Activated CD4-positive, alpha-beta T cell treated with anti-CD3 and anti-CD28 coated beads, Interleukin-2, amount 50 U/mL, for 24 hours (primary cell): Measurements from ENCODE around the gene TRPM2.

Source experiments
- DNase-seq, 2 donors: peaks; one replicate each; pipeline ENCODE4 v3.0.0-alpha.2; 2020; ENCODE audit warnings: low read depth in 1 of 2, low spot score in 1 of 2

The TRPM2 gene

DNA sequence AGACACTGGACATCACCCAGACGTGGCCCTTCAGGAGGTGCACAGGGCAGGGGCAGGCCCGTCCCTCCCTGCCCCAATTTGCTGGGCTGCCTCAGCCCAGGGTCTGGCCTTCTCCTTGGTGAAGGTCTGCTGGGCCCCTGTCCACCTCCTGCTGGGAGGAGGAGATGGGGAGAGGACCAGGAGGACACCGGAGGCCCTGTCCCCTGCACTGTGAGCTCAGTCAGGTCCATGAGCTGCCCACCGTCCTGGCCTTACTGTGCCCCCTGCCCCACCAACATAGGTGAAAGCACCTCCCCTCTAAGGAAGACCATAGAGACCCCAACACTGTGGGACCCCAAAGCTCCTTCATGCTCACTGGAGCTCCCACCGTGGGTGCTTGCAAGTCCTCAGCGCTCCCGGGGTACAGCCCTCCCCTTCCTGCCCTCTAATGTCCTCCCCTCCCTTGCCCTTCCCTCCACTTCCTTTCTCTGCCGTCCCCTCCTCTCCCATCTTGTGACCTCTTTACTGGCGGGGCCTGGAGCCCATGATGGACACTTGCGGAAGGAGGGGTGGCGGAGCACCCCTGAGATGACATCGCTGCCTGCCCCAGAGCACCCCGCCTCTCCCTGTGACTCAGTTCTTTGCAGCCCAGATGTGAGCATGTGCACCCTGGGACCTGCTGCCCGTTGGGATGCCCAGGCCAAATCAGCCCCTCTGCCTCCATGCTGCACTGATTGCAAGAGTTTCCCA is 106.5 kb downstream of the TRPM2 start:
- no peak for DNase-seq

DNA sequence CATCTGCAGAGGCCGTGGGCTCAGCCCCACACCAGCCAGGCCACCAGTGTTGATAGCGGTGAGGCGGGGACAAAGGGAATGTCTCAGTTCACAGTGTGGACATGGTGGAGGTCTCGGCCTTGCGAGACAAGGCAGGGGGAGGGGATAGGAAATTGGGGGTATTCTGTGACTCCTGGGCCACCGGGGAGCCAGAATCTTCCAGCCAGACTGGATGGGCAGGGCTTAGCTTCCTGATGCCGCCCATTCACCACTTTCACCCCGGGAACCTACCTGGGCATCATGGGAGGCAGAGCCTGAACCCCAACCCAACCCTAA is 107.0 kb downstream of the TRPM2 start:
- no peak for DNase-seq

DNA sequence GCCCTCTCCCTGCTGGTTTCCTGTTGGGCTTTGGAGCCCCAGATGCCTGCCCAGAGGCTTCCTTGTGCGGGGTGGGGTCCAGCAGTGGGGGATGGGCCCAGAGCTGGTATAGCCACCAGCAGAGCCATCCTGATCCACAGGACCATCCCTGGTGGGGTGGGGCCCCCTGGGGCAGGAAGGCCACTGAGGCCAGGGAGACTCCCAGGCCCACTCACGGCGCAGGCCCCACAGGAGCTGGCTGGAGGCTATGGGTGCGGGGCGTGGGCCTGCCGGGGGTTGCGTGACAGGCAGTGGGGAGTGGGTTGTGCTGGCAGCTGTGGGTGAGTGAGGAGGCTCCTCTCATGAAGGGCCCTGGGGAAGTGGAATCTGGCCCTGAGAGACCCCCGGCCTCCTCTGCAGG is 107.6 kb downstream of the TRPM2 start:
- DNase-seq = no peak

DNA sequence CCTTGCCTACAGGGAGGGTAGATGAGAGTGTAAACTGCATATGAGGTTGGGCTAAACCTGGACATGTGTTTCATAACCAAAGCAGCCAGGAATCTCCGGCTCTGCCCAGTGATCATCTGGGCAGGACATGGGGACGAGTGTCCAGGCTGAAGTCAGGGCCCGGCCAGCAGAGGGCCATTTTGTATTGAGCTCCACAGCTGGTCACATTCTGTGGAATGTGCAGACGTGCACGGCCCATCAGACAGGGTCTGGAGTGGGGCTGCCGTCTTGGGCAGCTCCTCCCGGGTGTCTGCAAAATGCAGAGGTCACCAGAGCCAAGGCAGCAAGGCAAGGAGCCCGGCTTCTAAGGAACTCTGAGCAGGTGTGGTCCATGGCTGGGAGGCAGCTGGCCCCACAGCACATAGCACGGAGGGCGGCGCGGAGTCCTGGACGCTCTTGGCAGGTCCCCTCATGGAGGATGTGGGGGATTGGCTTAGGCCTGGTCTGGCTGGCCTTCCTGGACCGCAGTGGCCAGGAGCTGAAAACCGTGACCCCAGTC is 108.1 kb downstream of the TRPM2 start:
- no peak for DNase-seq

DNA sequence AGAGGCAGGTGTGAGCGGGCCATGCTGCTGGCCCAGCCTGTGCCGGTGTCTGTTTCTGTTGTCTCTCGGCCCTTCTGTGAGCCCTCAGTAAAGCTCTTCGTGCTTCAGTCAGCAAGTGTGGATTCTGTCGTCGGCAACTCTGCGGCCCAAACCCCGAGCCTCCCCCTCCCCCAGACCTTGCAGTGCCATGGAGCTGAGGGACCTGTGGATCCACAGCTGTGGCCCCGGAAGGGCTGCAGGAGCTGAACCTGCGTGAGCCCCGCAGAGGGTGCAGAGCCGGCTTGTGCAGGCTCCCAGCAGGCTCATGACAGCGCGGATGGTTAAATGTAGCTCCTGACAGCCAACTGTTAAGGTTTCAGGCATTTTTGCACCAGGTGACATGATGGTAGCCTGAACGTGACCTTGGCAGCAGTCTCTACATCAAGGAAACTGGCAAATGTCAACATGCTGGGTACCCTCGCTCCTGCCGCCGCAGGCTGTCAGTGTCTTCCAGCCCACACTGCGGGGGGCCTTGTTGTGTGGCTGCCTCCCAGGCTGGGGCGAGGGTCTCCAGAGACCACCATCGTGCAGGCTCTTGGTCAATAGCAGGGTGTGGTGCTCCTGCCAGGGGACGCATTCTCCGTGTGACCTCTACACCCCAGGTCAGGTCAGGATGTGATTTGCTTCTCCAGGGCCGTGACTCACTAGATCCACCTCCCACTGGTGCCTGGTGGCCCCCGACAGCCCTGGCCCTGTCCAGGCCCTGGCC is 108.8 kb downstream of the TRPM2 start:
- no peak for DNase-seq

DNA sequence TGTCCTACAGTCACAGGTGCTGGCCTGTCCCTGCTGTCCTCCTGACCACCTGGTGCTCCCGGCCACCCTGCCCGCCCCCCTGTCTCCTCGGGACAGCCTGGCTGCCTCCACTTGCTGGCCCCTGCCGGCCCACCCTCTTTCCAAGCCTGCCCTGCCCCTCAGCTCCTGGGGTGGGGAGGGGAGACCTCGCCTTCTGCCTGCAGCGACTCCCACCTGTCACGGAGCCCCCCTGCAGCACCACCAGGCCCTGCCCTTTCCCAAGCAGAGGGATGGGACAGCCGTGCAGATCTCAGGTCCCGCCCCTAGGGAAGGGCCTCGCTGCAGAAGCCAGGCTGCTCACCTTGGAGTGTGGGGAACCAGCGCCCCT is 109.4 kb downstream of the TRPM2 start:
- DNase-seq = no peak

DNA sequence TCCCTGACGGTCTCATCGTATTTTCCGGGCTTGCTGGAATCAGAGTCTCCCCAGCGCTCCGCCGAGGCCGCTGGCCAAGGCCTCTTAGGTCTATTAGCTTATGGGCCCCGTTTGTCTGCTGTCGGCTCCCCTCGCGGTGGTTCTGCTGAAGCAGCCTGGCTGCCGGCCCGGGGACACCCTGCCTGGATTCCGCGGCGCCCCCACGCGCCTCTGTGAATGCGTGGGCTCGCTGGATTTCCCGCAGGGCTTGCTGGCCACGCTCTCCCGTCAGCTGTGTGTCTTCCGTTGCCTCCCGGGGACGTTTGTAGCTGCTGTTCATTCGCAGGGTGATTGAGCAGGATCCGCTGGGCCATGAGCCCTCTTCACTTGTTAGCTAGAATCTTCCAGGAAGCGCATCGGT is 110.3 kb downstream of the TRPM2 start:
- DNase-seq = no peak

DNA sequence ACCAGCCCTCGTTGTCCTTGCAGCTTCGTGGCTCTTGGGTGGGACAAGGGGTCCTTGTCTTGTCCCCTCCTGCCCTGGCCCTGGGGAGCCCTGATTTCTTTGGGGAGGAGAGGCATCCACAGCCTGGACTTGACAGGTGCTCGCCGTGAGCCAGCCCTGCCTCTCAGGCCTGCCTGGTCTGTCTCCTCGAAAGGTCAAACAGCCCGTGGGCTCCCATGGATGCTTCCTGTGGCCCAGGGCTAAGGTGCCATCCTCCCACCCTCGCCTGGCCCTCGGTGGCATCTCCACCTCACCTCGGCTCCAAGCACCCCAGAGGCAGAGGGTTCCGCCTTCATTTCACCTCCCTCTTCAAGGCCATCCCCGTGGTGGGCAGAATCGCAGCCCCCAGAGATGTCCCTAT is 110.9 kb downstream of the TRPM2 start:
- DNase-seq = no peak

DNA sequence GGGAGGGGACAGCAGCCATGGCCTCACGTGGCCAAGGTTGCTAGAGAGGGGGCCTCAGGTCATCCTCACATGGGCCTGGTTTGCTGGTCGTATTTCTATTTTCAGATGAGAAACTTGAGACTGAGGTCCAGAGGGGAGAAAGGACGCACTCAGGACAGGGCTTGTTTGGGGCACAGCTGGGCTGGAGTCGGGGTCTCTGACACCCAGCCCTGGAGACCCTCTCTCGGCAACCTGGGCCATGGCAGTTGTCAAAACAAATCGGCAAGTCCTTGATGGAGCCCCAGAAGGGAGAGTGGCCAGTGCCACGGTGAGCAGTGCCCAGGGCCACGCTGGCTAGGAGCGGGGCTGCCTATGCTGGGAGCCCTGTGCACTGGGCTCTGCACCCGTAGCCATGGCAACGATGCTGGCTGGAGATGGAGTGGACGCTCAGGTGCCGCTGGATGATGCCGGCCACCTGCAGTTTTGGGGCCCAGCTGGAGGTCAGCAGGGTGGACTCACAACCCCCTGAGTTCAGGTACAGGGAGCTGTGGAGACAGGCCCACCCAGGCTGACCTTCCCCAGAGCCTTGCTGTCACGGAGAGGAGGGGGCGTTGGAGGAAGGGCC is 113.0 kb downstream of the TRPM2 start:
- DNase-seq = no peak

DNA sequence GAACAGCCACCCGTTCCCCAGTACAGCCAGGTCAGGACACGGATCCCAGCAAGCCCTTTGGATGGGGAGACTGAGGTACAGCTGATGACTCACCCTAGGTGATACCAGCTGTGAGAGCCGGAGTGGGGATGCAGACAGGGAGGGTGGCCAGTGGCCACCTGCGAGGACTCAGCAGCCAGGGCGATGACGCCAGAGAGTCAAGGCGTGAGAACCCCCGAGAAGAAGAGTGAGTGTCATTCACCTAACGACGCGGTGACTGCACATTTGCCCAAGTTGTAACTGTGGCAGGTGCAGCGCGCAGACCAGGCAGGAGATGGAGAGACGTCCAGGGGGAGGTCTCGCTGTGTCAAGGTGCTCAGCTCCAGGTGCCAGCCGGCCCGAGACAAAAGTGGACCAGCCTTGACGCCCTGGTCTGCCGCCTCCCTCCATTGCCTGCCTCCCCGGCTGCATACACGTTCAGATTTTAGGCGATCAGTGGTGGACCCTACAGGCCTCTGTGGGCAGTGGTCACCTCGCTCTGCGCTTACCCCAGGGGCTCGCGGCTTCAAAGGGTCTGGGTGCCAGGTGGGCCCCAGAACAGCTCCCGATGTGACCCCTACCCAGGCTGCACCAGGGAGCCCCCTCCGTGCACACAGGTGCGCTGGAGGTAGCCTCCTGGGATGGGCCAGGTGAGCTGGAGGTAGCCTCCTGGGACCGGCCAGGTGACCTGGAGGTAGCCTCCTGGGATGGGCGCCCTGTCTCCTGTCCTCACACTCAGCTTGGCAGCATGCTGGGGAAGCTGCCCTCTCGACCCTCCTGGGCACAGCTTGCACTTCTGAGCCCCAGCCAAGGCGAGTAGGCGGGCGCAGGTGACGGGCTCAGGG is 113.8 kb downstream of the TRPM2 start:
- DNase-seq = no peak

DNA sequence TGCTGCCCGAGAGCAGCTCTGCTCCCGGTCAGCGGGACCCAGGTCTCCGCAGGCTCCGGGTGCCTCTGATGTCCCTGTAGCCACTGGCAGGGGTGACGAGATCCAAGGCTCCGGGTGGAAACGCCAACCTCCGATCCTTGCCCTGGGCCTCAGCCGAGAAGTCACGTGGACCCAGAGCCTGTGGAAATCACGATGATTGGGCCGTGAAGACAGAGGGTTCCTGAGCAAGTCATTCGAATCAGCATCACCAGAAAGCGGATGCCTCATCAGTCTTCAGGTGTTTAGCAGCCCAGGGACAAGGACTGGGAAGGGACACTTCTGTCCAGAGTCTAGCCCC is 114.4 kb downstream of the TRPM2 start:
- no peak for DNase-seq

DNA sequence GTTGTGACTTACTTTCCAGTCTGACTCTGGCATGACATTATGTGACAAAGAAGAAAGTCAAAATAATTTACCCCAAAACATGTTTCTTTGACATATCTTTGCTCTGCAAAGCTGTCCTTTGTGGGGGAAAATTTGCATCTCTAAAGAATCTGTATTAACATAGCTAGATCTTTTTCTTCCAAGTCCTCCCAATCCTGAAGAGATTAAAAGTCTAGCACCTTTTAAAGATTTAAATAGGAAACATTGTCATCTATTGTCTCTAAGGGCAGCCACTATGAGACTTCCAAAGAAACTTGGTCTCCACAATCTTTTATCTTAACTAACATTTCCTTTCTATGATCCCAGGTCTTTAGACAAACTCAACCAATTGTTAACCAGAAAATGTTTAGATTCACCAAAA is 117.9 kb downstream of the TRPM2 start:
- no peak for DNase-seq

DNA sequence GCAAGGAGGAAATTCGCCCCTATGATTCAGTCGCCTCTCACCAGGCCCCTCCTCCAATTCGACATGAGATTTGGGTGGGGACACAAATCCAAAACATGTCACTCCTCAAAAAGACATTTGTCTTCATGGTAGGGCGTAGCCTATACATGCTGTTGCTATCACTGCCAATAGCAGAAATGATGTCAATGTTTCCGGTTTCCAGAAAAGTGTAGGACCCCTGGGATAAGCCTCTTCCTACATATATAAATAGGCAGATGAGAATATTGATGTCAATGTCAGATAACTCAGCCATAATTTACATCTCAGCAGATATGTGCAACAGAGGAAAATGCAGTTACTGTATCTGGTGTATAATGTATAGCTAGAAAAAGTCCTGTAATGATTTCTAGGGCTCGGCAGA is 118.6 kb downstream of the TRPM2 start:
- DNase-seq = no peak

DNA sequence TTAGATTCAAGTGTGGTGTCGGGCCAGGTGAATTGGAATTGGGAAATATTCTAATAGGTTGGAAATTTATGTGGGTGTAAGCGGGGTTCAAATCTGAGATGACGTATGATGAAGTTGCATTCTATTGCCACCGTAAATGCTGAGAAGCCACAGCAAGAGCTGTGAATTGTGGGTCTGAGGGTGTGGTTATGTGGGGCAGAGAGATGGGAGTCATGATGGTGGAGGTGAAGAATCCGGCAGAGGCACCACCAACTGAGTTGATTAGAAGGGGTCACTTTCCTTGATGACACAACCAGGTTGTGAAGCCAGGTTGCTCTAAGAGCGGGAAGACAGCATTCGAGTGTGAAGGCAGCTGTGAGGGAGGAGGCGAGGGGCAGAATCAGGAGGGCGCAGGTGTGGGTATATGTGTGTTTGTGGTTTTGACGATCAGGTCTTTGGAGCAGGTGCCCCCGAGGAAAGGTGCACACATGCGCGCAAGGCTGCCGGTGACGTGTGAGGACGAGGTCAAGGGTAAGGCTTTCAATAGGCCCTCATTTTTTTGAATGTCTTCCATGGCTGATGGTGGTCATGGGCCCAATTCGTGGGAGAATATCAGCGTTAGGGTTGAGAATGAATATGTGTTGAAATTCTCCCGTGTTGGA is 120.6 kb downstream of the TRPM2 start:
- no peak for DNase-seq

DNA sequence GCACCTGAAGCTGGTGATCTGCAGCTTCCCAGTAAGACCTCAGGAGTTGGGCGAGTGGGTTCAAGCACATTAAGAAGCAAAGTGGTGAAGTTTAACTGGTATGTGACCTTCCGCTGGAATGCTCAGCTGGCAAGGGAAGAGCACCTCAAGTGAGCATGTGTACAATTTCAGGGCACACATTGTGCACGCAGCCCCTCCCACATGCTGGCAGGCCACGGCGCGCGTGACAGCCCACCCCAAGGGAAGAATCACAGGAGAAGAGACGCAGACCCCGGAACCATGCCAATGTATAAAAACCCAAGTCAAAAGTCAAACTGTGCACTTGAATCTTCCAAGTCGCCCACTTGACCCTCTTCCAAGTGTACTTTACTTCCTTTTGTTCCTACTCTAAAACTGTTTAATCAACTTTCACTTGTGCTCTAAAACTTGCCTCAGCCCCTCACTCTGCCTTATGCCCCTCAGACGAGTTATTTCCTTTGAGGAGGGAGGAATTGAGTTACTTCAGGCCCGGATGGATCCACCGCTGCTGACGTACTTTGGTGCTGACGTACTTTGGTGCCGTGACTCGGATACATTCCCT is 121.9 kb downstream of the TRPM2 start:
- no peak for DNase-seq

DNA sequence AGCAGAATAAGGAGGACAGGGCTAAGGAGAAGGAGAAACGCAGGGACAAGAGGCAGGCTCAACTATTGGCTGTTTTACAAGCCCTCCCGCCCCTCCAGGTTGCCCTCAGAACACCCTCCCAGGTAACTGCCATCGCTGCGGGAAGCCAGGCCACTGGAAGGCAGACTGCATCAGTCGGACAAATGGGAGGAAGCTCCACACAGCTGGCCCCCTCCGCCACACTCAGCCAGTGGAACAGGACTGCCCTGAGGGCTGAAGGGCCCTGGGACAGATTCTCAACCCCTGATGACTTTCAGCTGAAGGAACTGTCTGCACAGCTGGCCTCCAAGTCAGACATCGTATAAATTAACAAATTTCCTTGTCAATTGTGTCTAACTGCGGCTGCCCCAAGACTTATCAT is 123.7 kb downstream of the TRPM2 start:
- DNase-seq = no peak

DNA sequence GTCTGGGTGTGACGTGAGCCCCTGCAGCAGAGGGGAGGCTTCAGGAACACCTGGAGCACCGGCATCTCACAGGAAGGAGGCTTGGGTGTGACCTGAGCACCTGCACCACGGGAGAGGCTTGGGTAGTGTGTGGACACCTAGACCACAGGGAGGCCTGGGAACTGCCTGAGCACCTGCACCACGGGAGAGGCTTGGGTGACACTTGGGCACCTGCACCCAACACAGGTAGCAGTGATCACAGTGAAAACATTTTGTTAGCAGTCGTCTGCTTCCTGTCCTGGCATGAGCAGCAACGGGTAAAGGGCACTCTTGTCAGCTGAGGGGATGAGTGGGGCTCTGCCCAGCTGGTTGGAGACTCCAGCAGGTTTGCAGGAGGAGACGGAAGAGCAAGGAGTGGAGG is 124.3 kb downstream of the TRPM2 start:
- DNase-seq = no peak

DNA sequence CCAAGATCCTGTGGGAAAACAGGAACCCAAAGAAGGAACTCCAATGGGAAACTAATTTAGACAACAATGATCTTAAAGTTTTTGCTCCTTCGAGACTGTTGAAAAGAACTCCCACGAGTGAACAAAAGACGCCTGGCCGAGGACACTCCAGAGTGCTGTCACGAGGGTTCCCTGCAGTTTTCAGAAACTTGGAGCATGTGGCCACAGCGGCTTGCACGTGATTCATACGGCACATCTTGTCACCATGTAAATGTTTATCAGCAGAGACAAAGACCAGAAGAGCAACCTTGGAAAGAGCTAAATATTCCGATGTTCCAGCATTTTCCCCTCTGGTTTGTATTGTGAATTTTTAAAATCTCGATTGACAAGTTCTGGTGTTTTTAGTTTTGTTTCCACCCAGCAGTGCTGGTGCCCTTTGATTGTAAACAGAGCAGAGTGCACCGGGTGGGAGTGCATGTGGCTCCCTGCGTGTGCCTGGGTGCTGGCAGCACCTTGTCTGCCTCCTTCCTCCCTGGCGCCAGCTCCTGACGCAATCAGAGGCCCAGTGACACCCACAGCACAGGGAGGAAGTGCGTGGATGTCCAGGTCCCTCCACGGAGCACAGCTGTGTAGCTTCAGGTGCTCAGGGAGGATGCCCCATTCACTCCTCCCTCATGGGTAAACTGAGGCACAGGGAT is 124.8 kb downstream of the TRPM2 start:
- DNase-seq = no peak

DNA sequence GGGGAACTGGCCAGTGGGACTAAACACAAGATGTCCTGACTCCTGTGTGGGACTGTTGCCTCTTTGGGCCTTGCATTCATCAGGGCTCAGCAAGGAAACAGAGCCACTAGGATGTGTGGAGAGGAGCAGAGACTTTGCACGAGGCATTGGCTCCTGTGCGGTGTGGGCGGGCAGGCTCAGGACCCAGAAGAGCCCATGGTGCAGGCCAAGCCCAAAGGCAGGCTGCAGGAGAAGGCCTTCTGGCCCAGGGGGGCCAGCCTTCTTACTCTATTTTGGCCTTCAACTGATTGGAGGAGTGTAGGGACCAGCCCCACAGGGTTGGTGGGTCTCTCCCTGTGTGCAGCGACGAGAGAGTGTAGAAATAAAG is 125.4 kb downstream of the TRPM2 start:
- DNase-seq = no peak

DNA sequence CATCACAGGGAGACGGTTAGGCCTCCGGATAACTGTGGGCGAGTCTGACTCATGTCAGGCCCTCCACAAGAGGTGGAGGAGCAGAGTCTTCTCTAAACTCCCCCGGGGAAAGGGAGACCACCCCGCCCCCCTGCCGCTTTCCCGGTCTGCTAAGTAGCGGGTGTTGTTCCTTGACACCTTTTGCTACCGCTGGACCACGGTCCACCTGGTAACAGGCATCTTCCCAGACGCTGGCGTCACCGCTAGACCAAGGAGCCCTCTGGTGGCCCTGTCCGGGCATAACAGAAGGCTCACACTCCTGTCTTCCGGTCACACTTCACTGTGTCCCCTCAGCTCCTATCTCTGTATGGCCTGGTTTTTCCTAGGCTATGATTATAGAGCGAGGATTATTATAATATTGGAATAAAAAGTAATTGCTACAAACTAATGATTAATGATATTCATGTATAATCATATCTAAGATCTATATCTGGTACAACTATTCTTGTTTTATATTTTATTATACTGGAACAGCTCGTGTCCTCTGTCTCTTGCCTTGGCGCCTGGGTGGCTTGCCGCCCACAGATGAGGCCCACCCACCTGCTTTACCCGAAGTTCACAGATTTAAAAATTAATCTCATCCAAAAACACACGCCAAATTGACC is 126.3 kb downstream of the TRPM2 start:
- DNase-seq = peak in 1 of 2 donors; percentile 22
